ENCODE results near the gene EPHA8. TPM values are rescaled to one million over a fixed set of nuclear protein-coding genes. Genes with fewer than 3 reads are reported as not detected.

EPHA8 gene
- total RNA-seq, 1 donor from 2014 or later, result 0.23 TPM

GRCh38 chr1:22600817-22601605 is 37.7 kb downstream of the EPHA8 start:
- no peaks in the 10 kb centered on the region for H3K4me1 Mint-ChIP-seq (ENCODE audit: low read depth, unreplicated experiment)
- H2AFZ ChIP-seq (ENCODE audit: low read depth, low read length), result no peak overlapping the region
- TF ChIP-seq CTCF (IDR thresholded peaks at IDR 0.05; ENCODE audit: insufficient read depth, low read depth, low read length) (no peak), EZH2 (IDR thresholded peaks at IDR 0.05; ENCODE audit: insufficient read depth, low read length) (no peak)
- no peaks in the 10 kb centered on the region for H3K36me3 ChIP-seq (ENCODE audit: insufficient read depth, low read length)
- no peaks in the 10 kb centered on the region for H3K9me3 ChIP-seq (ENCODE audit: insufficient read depth, low read depth, low read length)
- H3K27ac Mint-ChIP-seq (ENCODE audit: unreplicated experiment), result no peak overlapping the region
- H4K20me1 ChIP-seq (ENCODE audit: insufficient read depth, low read length), result no peaks in the 10 kb centered on the region
- no peaks in the 10 kb centered on the region for H3K36me3 Mint-ChIP-seq (ENCODE audit: low read depth, unreplicated experiment)
- H3K27me3 Mint-ChIP-seq (ENCODE audit: low read depth, unreplicated experiment), result peaks cover 52% of the 10 kb centered on the region
- H3K27ac ChIP-seq (ENCODE audit: low read depth, low read length), result no peak overlapping the region
- no peak for FAIRE-seq
- H3K4me1 ChIP-seq (ENCODE audit: insufficient read depth, low read length), result no peaks in the 10 kb centered on the region
- no peak overlapping the region for H3K4me3 Mint-ChIP-seq (ENCODE audit: unreplicated experiment)
- H3K4me2 ChIP-seq (ENCODE audit: low read length), result no peak overlapping the region
- DNase-seq (ENCODE audit: low read depth), result no peak
- H3K4me3 ChIP-seq (ENCODE audit: insufficient read depth, low read depth, low read length), result no peak overlapping the region
- H3K27me3 ChIP-seq (ENCODE audit: insufficient read depth, low read length), result peaks cover 12% of the 10 kb centered on the region
- H3K9ac ChIP-seq (ENCODE audit: low read length), result no peak overlapping the region
- no peaks in the 10 kb centered on the region for H3K79me2 ChIP-seq (ENCODE audit: insufficient read depth, low read length)
- H3K9me3 Mint-ChIP-seq (ENCODE audit: unreplicated experiment), result no peaks in the 10 kb centered on the region

DNA sequence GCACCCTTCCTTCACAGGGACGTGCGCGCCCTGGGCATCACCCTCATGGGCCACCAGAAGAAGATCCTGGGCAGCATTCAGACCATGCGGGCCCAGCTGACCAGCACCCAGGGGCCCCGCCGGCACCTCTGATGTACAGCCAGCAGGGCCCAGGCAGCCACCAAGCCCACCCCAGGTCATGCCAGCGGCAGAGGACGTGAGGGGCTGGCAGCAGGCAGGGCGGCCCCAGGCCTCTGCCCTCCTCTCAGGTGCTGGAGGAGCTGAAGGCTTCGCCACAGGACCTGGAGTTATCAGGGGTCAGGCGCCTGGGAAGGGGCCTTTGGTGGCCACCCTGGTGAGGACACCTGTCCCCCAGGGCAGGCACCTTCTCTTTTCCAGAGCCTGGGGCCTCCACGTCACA is 38.3 kb downstream of the EPHA8 start:
- no peaks in the 10 kb centered on the region for H4K20me1 ChIP-seq (ENCODE audit: insufficient read depth, low read length)
- no peak overlapping the region for H3K4me2 ChIP-seq (ENCODE audit: low read length)
- no peak overlapping the region for H3K27ac ChIP-seq (ENCODE audit: low read depth, low read length)
- H3K36me3 ChIP-seq (ENCODE audit: insufficient read depth, low read length), result no peaks in the 10 kb centered on the region
- Mint-ChIP-seq H3K36me3 (ENCODE audit: low read depth, unreplicated experiment) (no peaks in the 10 kb centered on the region), H3K4me1 (ENCODE audit: low read depth, unreplicated experiment) (no peaks in the 10 kb centered on the region), H3K4me3 (ENCODE audit: unreplicated experiment) (no peak overlapping the region), H3K9me3 (ENCODE audit: unreplicated experiment) (no peaks in the 10 kb centered on the region), H3K27ac (ENCODE audit: unreplicated experiment) (no peak overlapping the region), H3K27me3 (ENCODE audit: low read depth, unreplicated experiment) (peaks cover 58% of the 10 kb centered on the region)
- no peak for TF ChIP-seq CTCF (IDR thresholded peaks at IDR 0.05; ENCODE audit: insufficient read depth, low read depth, low read length)
- TF ChIP-seq EZH2 (IDR thresholded peaks at IDR 0.05; ENCODE audit: insufficient read depth, low read length), result no peak
- H3K9me3 ChIP-seq (ENCODE audit: insufficient read depth, low read depth, low read length), result no peaks in the 10 kb centered on the region
- FAIRE-seq (no peak), DNase-seq (ENCODE audit: low read depth) (no peak)
- H3K4me3 ChIP-seq (ENCODE audit: insufficient read depth, low read depth, low read length), result no peak overlapping the region
- no peak overlapping the region for H2AFZ ChIP-seq (ENCODE audit: low read depth, low read length)
- H3K27me3 ChIP-seq (ENCODE audit: insufficient read depth, low read length), result peaks cover 12% of the 10 kb centered on the region
- H3K4me1 ChIP-seq (ENCODE audit: insufficient read depth, low read length), result no peaks in the 10 kb centered on the region
- no peak overlapping the region for H3K9ac ChIP-seq (ENCODE audit: low read length)
- H3K79me2 ChIP-seq (ENCODE audit: insufficient read depth, low read length), result no peaks in the 10 kb centered on the region

DNA sequence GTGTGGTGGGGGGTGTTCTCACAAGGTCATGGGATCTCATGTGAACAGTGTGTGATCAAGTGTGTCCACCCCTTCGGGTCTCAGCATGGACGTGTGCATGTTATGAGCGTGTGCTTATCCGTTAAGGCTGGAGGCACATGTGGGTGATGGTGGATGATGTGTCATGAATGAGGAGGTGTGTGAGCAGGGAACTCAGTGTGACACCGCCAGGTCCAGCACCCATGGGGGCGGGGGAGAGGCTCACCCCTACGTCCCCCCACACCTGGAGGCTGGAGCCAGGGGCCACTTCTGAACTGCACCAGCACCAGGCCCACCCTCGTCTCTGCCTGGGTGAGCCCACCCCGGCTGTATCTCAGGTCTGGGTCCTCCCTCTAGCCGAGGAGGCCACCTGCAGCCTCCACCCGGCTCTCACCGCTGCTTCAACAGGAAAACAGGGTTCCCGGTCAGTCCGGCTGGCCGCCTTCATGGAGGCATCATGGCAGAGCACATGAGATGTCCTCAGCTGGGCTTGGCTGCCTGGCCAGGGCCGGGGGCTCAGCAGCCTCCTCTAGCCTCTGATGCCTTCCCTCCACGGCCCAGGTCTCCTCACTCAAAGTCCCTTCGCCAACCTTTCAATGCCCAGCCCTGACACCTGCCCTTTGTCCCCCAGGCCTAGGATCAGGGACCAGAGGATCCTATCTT is 38.9 kb downstream of the EPHA8 start:
- Histone ChIP-seq H3K79me2 (ENCODE audit: insufficient read depth, low read length) (no peaks in the 10 kb centered on the region), H3K36me3 (ENCODE audit: insufficient read depth, low read length) (no peaks in the 10 kb centered on the region), H3K27me3 (ENCODE audit: insufficient read depth, low read length) (peaks cover 12% of the 10 kb centered on the region), H3K9ac (ENCODE audit: low read length) (no peak overlapping the region), H3K4me2 (ENCODE audit: low read length) (no peak overlapping the region), H3K27ac (ENCODE audit: low read depth, low read length) (no peak overlapping the region), H3K4me3 (ENCODE audit: insufficient read depth, low read depth, low read length) (no peak overlapping the region), H3K9me3 (ENCODE audit: insufficient read depth, low read depth, low read length) (no peaks in the 10 kb centered on the region), H4K20me1 (ENCODE audit: insufficient read depth, low read length) (no peaks in the 10 kb centered on the region), H2AFZ (ENCODE audit: low read depth, low read length) (no peak overlapping the region), H3K4me1 (ENCODE audit: insufficient read depth, low read length) (no peaks in the 10 kb centered on the region)
- Mint-ChIP-seq H3K27ac (ENCODE audit: unreplicated experiment) (no peak overlapping the region), H3K27me3 (ENCODE audit: low read depth, unreplicated experiment) (peaks cover 58% of the 10 kb centered on the region), H3K9me3 (ENCODE audit: unreplicated experiment) (no peaks in the 10 kb centered on the region), H3K4me1 (ENCODE audit: low read depth, unreplicated experiment) (no peaks in the 10 kb centered on the region), H3K4me3 (ENCODE audit: unreplicated experiment) (no peak overlapping the region), H3K36me3 (ENCODE audit: low read depth, unreplicated experiment) (no peaks in the 10 kb centered on the region)
- DNase-seq (ENCODE audit: low read depth) (no peak), FAIRE-seq (no peak)
- TF ChIP-seq CTCF (IDR thresholded peaks at IDR 0.05; ENCODE audit: insufficient read depth, low read depth, low read length), result no peak
- no peak for TF ChIP-seq EZH2 (IDR thresholded peaks at IDR 0.05; ENCODE audit: insufficient read depth, low read length)

Data from astrocyte (in vitro differentiated cells and primary cell).